ENCODE data around the gene ZNF546.

GRCh38 chr19:39963898-39964297, 33.0 kb upstream of the ZNF546 start:
- TF ChIP-seq CTCF (IDR thresholded peaks at IDR 0.05) = no peak
- no peak for TF ChIP-seq EP300 (IDR thresholded peaks at IDR 0.05)
- no peak for TF ChIP-seq CHD2 (IDR thresholded peaks at IDR 0.05; ENCODE audit: low read length, partially characterized antibody)
- TF ChIP-seq ZFP36 (IDR thresholded peaks at IDR 0.05; ENCODE audit: borderline replicate concordance, partially characterized antibody) = no peak
- TF ChIP-seq USF2 (IDR thresholded peaks at IDR 0.05) = no peak
- TF ChIP-seq HDAC2 (IDR thresholded peaks at IDR 0.05) = no peak
- no peak for TF ChIP-seq EHMT2 (IDR thresholded peaks at IDR 0.05; ENCODE audit: low read depth)
